Measurements from ENCODE around the gene SRPRB. TPM values are rescaled to one million over a fixed set of nuclear protein-coding genes. Genes with fewer than 3 reads are reported as not detected.

Gene SRPRB
- total RNA-seq, 1 experiment from 2014 or later = 54.8 TPM

GRCh38 chr3:133856316-133856715, 50.7 kb downstream of the SRPRB start:
- Mint-ChIP-seq H3K36me3 (ENCODE audit: insufficient read depth in 1 of 3, low read depth in 3 of 3) (no peaks in the 10 kb centered on the region; a peak in 1 of 7 replicates), H3K4me3 (no peak overlapping the region), H3K9me3 (no peaks in the 10 kb centered on the region), H3K27ac (no peak overlapping the region), H3K27me3 (ENCODE audit: low read depth) (no peaks in the 10 kb centered on the region), H3K4me1 (peaks cover 30 to 31% of the 10 kb centered on the region in 2 experiments)
- Histone ChIP-seq H3K56ac (ENCODE audit: insufficient read length, low read depth, low read length) (no peak overlapping the region), H2AK5ac (ENCODE audit: insufficient read length, low read length) (no peak overlapping the region), H3K79me2 (ENCODE audit: insufficient read depth, low read length) (no peaks in the 10 kb centered on the region), H2BK5ac (ENCODE audit: insufficient read length, low read length) (no peak overlapping the region), H3K4ac (ENCODE audit: low read depth, low read length) (no peak overlapping the region), H4K5ac (ENCODE audit: insufficient read length, low read depth, low read length) (no peak overlapping the region), H3K23me2 (ENCODE audit: insufficient read length, low read depth, low read length, poor library complexity, severe bottlenecking) (no peaks in the 10 kb centered on the region), H3K79me1 (ENCODE audit: insufficient read depth, low read depth, low read length, poor library complexity, severe bottlenecking) (no peaks in the 10 kb centered on the region), H3K9ac (ENCODE audit: extremely low read depth, insufficient read length, low read length) (no peak overlapping the region), H4K8ac (replicated peaks; ENCODE audit: insufficient read length, low read depth, low read length) (no peak overlapping the region), H4K91ac (ENCODE audit: insufficient read length, low read depth, low read length) (no peak overlapping the region), H2BK15ac (ENCODE audit: low read depth, low read length) (no peak overlapping the region), H3K9me3 (ENCODE audit: control insufficient read depth, low read depth, low read length) (no peaks in the 10 kb centered on the region), H3K4me1 (ENCODE audit: insufficient read depth, low read length) (peaks cover 2% of the 10 kb centered on the region; the same call in 1 of the 2 replicates), H2BK12ac (ENCODE audit: insufficient read length, low read depth, low read length) (no peak overlapping the region), H2BK20ac (ENCODE audit: low read depth, low read length, poor library complexity, severe bottlenecking) (no peak overlapping the region), H3K23ac (ENCODE audit: insufficient read length, low read depth, low read length) (no peak overlapping the region), H4K20me1 (ENCODE audit: control insufficient read depth, insufficient read depth, insufficient read length) (no peaks in the 10 kb centered on the region), H2AFZ (ENCODE audit: low read length) (no peak overlapping the region), H3K4me2 (ENCODE audit: insufficient read depth, insufficient read length, low read length) (no peak overlapping the region), H3K14ac (ENCODE audit: insufficient read depth, low read length) (no peak overlapping the region), H2BK120ac (ENCODE audit: low read depth, low read length, poor library complexity, severe bottlenecking) (no peak overlapping the region), H3K18ac (ENCODE audit: insufficient read length, low read depth, low read length) (no peak overlapping the region), H3T11ph (ENCODE audit: low read length) (no peak overlapping the region), H3K27ac (ENCODE audit: insufficient read length, low read depth, low read length) (no peak overlapping the region), H3K27me3 (ENCODE audit: insufficient read depth, low read length) (no peaks in the 10 kb centered on the region)
- WGBS (ENCODE audit: extremely low coverage, insufficient read length, low lambda C conversion rate) = no CpG with 5 or more reads among the region's 2 CpGs
- no peak for DNase-seq
- TF ChIP-seq CTCF (conservative IDR thresholded peaks at IDR 0.05) = no peak
